HEK293 (cell line): ENCODE results near the gene SRSF1.
A peak's percentile ranks its signal among the peaks of the same experiment; 100 is the strongest.

Experiments used
- KLF16 ChIP-seq: fragments of 450-650 bp; formaldehyde crosslinking; IDR thresholded peaks from 2 replicates; pipeline ENCODE4 v1.5.1; 2017; ENCODE audit warnings: missing biosample characterization, missing genetic modification characterization
- PATZ1 ChIP-seq: fragments of 450-650 bp; formaldehyde crosslinking; IDR thresholded peaks from 2 replicates; pipeline ENCODE4 v1.5.1; 2016; ENCODE audit warnings: missing biosample characterization, missing genetic modification characterization
- RBAK ChIP-seq: fragments of 450-650 bp; formaldehyde crosslinking; IDR thresholded peaks from 2 replicates; pipeline ENCODE4 v1.5.1; 2016; ENCODE audit warnings: missing biosample characterization, missing genetic modification characterization
- SCRT1 ChIP-seq: fragments of 450-650 bp; formaldehyde crosslinking; IDR thresholded peaks from 2 replicates; pipeline ENCODE4 v1.5.1; 2016; ENCODE audit warnings: missing biosample characterization, missing genetic modification characterization, borderline replicate concordance
- SCRT2 ChIP-seq: fragments of 450-650 bp; formaldehyde crosslinking; IDR thresholded peaks from 2 replicates; pipeline ENCODE4 v1.5.1; 2016; ENCODE audit warnings: missing biosample characterization, missing genetic modification characterization
- YY1 ChIP-seq: fragments of 450-650 bp; formaldehyde crosslinking; IDR thresholded peaks from 2 replicates; pipeline ENCODE4 v1.5.1; 2018; ENCODE audit warnings: missing biosample characterization, missing genetic modification characterization
- ZEB2 ChIP-seq: fragments of 450-650 bp; formaldehyde crosslinking; IDR thresholded peaks from 2 replicates; pipeline ENCODE4 v1.5.1; 2016; ENCODE audit warnings: missing biosample characterization, missing genetic modification characterization
- ZNF121 ChIP-seq: fragments of 450-650 bp; formaldehyde crosslinking; IDR thresholded peaks from 2 replicates; pipeline ENCODE4 v1.5.1; 2016; ENCODE audit warnings: missing biosample characterization, missing genetic modification characterization
- ZNF184 ChIP-seq: fragments of 450-650 bp; IDR thresholded peaks from 2 replicates; pipeline ENCODE4 v1.5.1; 2018; ENCODE audit warnings: missing biosample characterization, mild to moderate bottlenecking, missing genetic modification characterization
- ZNF19 ChIP-seq: fragments of 450-650 bp; formaldehyde crosslinking; IDR thresholded peaks from 2 replicates; pipeline ENCODE4; 2016; ENCODE audit warnings: missing biosample characterization, missing genetic modification characterization, low read depth
- ZNF202 ChIP-seq: fragments of 450-650 bp; formaldehyde crosslinking; IDR thresholded peaks from 2 replicates; pipeline ENCODE4 v1.5.1; 2016; ENCODE audit warnings: missing biosample characterization, missing genetic modification characterization, borderline replicate concordance
- ZNF23 ChIP-seq: fragments of 450-650 bp; formaldehyde crosslinking; IDR thresholded peaks from 2 replicates; pipeline ENCODE4 v1.5.1; 2016; ENCODE audit warnings: missing biosample characterization, missing genetic modification characterization, borderline replicate concordance
- ZNF354C ChIP-seq: fragments of 450-650 bp; formaldehyde crosslinking; IDR thresholded peaks from 2 replicates; pipeline ENCODE4 v1.5.1; 2016; ENCODE audit warnings: missing biosample characterization, missing genetic modification characterization, low read depth, borderline replicate concordance
- ZNF394 ChIP-seq: fragments of 450-650 bp; formaldehyde crosslinking; IDR thresholded peaks from 2 replicates; pipeline ENCODE4 v1.5.1; 2016; ENCODE audit warnings: missing biosample characterization, missing genetic modification characterization, mild to moderate bottlenecking, moderate library complexity, borderline replicate concordance
- ZNF426 ChIP-seq: fragments of 450-650 bp; formaldehyde crosslinking; IDR thresholded peaks from 2 replicates; pipeline ENCODE4 v1.5.1; 2017; ENCODE audit warnings: missing biosample characterization, missing genetic modification characterization, mild to moderate bottlenecking, inconsistent platforms, moderate library complexity
- ZNF549 ChIP-seq: fragments of 450-650 bp; IDR thresholded peaks from 2 replicates; pipeline ENCODE4 v1.5.1; 2018; ENCODE audit warnings: missing biosample characterization, missing genetic modification characterization, mild to moderate bottlenecking, inconsistent platforms, moderate library complexity
- ZNF571 ChIP-seq: fragments of 450-650 bp; formaldehyde crosslinking; IDR thresholded peaks from 2 replicates; pipeline ENCODE4 v1.5.0; 2017; ENCODE audit warnings: missing biosample characterization, missing genetic modification characterization
- ZNF596 ChIP-seq: fragments of 450-650 bp; IDR thresholded peaks from 2 replicates; pipeline ENCODE4 v1.5.0; 2018; ENCODE audit warnings: missing biosample characterization, mild to moderate bottlenecking, missing genetic modification characterization, moderate library complexity
- ZNF623 ChIP-seq: fragments of 450-650 bp; formaldehyde crosslinking; IDR thresholded peaks from 2 replicates; pipeline ENCODE4 v1.5.1; 2016; ENCODE audit warnings: missing biosample characterization, missing genetic modification characterization
- ZNF626 ChIP-seq: fragments of 450-650 bp; sonication (Bioruptor Pico); formaldehyde crosslinking; IDR thresholded peaks from 2 replicates; pipeline ENCODE4 v1.5.1; 2018; ENCODE audit warnings: missing biosample characterization, missing genetic modification characterization, inconsistent platforms
- ZNF654 ChIP-seq: fragments of 450-650 bp; formaldehyde crosslinking; IDR thresholded peaks from 2 replicates; pipeline ENCODE4 v1.5.1; 2016; ENCODE audit warnings: low read depth, missing biosample characterization, missing genetic modification characterization
- ZNF747 ChIP-seq: fragments of 450-650 bp; formaldehyde crosslinking; IDR thresholded peaks from 2 replicates; pipeline ENCODE4 v1.5.1; 2016; ENCODE audit warnings: missing biosample characterization, missing genetic modification characterization
- ZNF76 ChIP-seq: fragments of 450-650 bp; formaldehyde crosslinking; IDR thresholded peaks from 2 replicates; pipeline ENCODE4; 2016; ENCODE audit warnings: low read depth, missing biosample characterization, missing genetic modification characterization, borderline replicate concordance
- ZSCAN23 ChIP-seq: fragments of 450-650 bp; formaldehyde crosslinking; IDR thresholded peaks from 2 replicates; pipeline ENCODE4 v1.5.1; 2016; ENCODE audit warnings: missing biosample characterization, missing genetic modification characterization
- TF ChIP-seq, protein P1 (sequence below): fragments of 450-650 bp; formaldehyde crosslinking; IDR thresholded peaks from 2 replicates; pipeline ENCODE4 v1.5.1; 2017; ENCODE audit warnings: missing biosample characterization, missing genetic modification characterization
- TF ChIP-seq, protein P2 (sequence below): fragments of 450-650 bp; IDR thresholded peaks from 2 replicates; pipeline ENCODE4 v1.5.1; 2018; ENCODE audit warnings: missing biosample characterization, missing genetic modification characterization
- TF ChIP-seq, protein P3 (sequence below): fragments of 450-650 bp; formaldehyde crosslinking; IDR thresholded peaks from 2 replicates; pipeline ENCODE4 v1.5.1; 2016; ENCODE audit warnings: missing biosample characterization, missing genetic modification characterization
- TF ChIP-seq, protein P4 (sequence below): fragments of 450-650 bp; formaldehyde crosslinking; IDR thresholded peaks from 2 replicates; pipeline ENCODE4; 2016; ENCODE audit warnings: missing biosample characterization, missing genetic modification characterization
- TF ChIP-seq, protein P5 (sequence below): fragments of 450-650 bp; formaldehyde crosslinking; IDR thresholded peaks from 2 replicates; pipeline ENCODE4 v1.5.1; 2016; ENCODE audit warnings: missing biosample characterization, missing genetic modification characterization

Gene SRSF1

DNA sequence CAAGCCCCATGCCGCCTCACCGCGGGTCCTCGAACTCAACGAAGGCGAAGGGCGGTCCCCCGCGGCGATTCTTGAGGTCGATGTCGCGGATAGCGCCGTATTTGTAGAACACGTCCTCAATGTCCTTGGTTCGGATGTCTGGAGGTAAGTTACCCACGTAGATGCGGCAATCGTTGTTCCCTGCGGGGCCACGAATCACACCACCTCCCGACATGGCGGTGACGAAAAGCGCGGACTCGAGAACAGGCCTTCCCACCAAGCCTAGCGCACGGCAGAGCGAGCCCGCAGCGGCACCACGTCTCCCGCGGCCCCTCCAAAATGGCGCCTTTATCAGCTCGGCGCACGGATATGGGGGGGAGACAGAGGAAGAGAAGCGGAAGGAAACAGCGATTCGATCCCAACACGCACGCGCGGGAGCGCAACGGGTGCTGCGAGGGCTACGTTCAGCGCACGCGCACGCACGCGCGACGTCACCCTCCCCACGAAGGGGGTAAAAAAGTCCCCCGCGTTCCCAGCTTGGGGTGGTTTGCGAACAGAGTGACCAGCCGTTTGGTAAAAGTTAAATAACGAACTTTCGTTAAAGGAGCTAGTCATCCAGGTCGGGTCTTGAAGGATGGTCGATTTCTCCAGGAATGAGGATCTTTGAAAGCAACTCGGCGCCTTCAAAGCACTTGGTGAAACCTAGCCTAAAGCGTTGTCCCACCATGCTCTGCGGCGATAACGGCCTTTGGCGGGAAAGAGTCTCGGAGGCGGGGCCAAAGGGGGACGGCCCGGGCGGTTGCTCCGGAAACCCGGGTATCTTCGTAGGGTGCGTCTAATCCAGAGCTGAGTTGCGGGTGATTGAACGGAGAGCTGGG is at the start of gene SRSF1 (continued):
- TF ChIP-seq, protein P1, sequence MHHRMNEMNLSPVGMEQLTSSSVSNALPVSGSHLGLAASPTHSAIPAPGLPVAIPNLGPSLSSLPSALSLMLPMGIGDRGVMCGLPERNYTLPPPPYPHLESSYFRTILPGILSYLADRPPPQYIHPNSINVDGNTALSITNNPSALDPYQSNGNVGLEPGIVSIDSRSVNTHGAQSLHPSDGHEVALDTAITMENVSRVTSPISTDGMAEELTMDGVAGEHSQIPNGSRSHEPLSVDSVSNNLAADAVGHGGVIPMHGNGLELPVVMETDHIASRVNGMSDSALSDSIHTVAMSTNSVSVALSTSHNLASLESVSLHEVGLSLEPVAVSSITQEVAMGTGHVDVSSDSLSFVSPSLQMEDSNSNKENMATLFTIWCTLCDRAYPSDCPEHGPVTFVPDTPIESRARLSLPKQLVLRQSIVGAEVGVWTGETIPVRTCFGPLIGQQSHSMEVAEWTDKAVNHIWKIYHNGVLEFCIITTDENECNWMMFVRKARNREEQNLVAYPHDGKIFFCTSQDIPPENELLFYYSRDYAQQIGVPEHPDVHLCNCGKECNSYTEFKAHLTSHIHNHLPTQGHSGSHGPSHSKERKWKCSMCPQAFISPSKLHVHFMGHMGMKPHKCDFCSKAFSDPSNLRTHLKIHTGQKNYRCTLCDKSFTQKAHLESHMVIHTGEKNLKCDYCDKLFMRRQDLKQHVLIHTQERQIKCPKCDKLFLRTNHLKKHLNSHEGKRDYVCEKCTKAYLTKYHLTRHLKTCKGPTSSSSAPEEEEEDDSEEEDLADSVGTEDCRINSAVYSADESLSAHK (tag by site-specific recombination), result 0 out of 2 replicates have a peak, but pooled peaks have one; percentile 11
- TF ChIP-seq ZNF596, result no peak
- peak; percentile 96 for TF ChIP-seq SCRT2
- TF ChIP-seq ZNF184 (tag by site-specific recombination), result 0 out of 2 replicates have a peak, but pooled peaks have one; percentile 33
- TF ChIP-seq ZNF121 (tag by site-specific recombination), result peak; percentile 67; the same call in 1 of the 2 replicates
- TF ChIP-seq, protein P2, sequence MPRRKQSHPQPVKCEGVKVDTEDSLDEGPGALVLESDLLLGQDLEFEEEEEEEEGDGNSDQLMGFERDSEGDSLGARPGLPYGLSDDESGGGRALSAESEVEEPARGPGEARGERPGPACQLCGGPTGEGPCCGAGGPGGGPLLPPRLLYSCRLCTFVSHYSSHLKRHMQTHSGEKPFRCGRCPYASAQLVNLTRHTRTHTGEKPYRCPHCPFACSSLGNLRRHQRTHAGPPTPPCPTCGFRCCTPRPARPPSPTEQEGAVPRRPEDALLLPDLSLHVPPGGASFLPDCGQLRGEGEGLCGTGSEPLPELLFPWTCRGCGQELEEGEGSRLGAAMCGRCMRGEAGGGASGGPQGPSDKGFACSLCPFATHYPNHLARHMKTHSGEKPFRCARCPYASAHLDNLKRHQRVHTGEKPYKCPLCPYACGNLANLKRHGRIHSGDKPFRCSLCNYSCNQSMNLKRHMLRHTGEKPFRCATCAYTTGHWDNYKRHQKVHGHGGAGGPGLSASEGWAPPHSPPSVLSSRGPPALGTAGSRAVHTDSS (tag by site-specific recombination), result peak; percentile 26; the same call in 1 of the 2 replicates
- peak; percentile 93 for TF ChIP-seq ZNF76 (tag by site-specific recombination)
- TF ChIP-seq SCRT1 (tag by site-specific recombination), result peak; percentile 12; the same call in 1 of the 2 replicates
- TF ChIP-seq, protein P3, sequence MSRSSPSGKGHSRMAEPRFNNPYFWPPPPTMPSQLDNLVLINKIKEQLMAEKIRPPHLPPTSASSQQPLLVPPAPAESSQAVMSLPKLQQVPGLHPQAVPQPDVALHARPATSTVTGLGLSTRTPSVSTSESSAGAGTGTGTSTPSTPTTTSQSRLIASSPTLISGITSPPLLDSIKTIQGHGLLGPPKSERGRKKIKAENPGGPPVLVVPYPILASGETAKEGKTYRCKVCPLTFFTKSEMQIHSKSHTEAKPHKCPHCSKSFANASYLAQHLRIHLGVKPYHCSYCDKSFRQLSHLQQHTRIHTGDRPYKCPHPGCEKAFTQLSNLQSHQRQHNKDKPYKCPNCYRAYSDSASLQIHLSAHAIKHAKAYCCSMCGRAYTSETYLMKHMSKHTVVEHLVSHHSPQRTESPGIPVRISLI (tag by site-specific recombination), result peak; percentile 97
- TF ChIP-seq ZNF626, result no peak
- TF ChIP-seq ZNF549 (tag by site-specific recombination), result no peak
- peak; percentile 62; the same call in 1 of the 2 replicates for TF ChIP-seq ZSCAN23
- TF ChIP-seq ZNF654, result 0 out of 2 replicates have a peak, but pooled peaks have one; percentile 8
- TF ChIP-seq, protein P4, sequence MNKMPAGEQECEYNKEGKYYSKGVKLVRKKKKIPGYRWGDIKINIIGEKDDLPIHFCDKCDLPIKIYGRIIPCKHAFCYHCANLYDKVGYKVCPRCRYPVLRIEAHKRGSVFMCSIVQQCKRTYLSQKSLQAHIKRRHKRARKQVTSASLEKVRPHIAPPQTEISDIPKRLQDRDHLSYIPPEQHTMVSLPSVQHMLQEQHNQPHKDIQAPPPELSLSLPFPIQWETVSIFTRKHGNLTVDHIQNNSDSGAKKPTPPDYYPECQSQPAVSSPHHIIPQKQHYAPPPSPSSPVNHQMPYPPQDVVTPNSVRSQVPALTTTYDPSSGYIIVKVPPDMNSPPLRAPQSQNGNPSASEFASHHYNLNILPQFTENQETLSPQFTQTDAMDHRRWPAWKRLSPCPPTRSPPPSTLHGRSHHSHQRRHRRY (tag by site-specific recombination), result 0 out of 2 replicates have a peak, but pooled peaks have one; percentile 36
- TF ChIP-seq ZNF571 (tag by site-specific recombination), result no peak
- TF ChIP-seq ZNF354C (tag by site-specific recombination), result no peak
- TF ChIP-seq ZEB2, result peak; percentile 90
- TF ChIP-seq KLF16 (tag by site-specific recombination), result peak; percentile 61
- TF ChIP-seq ZNF394 (tag by site-specific recombination), result peak; percentile 79; the same call in 1 of the 2 replicates
- TF ChIP-seq, protein P5, sequence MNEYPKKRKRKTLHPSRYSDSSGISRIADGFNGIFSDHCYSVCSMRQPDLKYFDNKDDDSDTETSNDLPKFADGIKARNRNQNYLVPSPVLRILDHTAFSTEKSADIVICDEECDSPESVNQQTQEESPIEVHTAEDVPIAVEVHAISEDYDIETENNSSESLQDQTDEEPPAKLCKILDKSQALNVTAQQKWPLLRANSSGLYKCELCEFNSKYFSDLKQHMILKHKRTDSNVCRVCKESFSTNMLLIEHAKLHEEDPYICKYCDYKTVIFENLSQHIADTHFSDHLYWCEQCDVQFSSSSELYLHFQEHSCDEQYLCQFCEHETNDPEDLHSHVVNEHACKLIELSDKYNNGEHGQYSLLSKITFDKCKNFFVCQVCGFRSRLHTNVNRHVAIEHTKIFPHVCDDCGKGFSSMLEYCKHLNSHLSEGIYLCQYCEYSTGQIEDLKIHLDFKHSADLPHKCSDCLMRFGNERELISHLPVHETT (tag by site-specific recombination), result peak; percentile 73
- TF ChIP-seq YY1, result peak; percentile 97
- no peak for TF ChIP-seq ZNF202 (tag by site-specific recombination)
- 0 out of 2 replicates have a peak, but pooled peaks have one; percentile 13 for TF ChIP-seq ZNF623 (tag by site-specific recombination)
- TF ChIP-seq RBAK (tag by site-specific recombination), result no peak
- TF ChIP-seq ZNF23 (tag by site-specific recombination), result no peak
- peak; percentile 99 for TF ChIP-seq PATZ1 (tag by site-specific recombination)
- no peak for TF ChIP-seq ZNF426 (tag by site-specific recombination)
- no peak for TF ChIP-seq ZNF19 (tag by site-specific recombination)
- no peak for TF ChIP-seq ZNF747
